ENCODE measurements around the gene ACSL5. TPM values are rescaled to one million over a fixed set of nuclear protein-coding genes. Genes with fewer than 3 reads are reported as not detected.

Gene ACSL5
- total RNA-seq, 2 experiments from 2014 or later: 30.1 to 32.9 TPM

DNA sequence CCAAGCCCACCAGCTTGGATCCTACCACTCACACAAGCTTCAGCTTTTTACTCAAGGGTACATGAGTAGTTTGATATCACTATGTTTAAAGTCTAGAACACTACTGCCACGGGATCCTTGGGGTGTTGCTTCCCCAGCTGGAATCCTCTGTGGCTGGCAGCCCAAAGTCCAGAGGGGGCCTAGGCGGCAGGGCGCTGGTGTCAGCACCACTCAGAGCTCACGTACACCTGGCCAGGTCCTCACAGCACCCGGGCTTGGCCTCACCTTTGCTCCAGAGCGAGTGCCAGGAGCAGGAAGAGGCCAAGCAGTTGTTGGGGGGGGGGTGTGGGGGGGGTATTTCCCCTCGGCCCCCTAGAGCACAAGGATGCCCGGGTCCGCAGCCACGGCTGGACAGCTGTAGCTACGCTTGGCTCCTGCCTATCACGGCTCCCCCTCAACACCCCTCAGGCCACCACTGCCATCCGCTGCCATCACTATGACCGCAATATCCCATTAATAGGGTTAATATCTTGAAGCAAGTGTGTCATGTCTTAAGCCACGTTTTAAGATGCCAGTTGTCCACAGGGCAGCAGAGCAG, 55.8 kb downstream of the ACSL5 start:
- Mint-ChIP-seq H3K27ac (peak overlapping the region; percentile 28), H3K4me1 (ENCODE audit: low read depth) (no peaks in the 10 kb centered on the region), H3K36me3 (peaks cover 34% of the 10 kb centered on the region), H3K9me3 (no peaks in the 10 kb centered on the region), H3K4me3 (no peak overlapping the region), H3K27me3 (no peaks in the 10 kb centered on the region)
- ChIA-PET POLR2A (no interaction called here), CTCF (interaction anchor here (1.3 kb wide), 1 partner anchor 42 kb away, joined by 7 read pairs; no protein-coding TSS in a partner anchor)
- intact Hi-C loops (cut with micrococcal nuclease): no loop called here
- no peak for DNase-seq

GRCh38 chr10:112433136-112433535, 59.2 kb downstream of the ACSL5 start:
- no peaks in the 10 kb centered on the region for H3K27me3 Mint-ChIP-seq

GRCh38 chr10:112434988-112435619, 61.2 kb downstream of the ACSL5 start:
- Mint-ChIP-seq H3K27me3 (no peaks in the 10 kb centered on the region), H3K9me3 (no peaks in the 10 kb centered on the region), H3K4me1 (ENCODE audit: low read depth) (no peaks in the 10 kb centered on the region), H3K27ac (no peak overlapping the region), H3K36me3 (peaks cover 24% of the 10 kb centered on the region), H3K4me3 (no peak overlapping the region)
- intact Hi-C loops (cut with micrococcal nuclease): loop anchor here (1.0 to 2.0 kb wide), 2 partner anchors 37 to 120 kb away; no protein-coding TSS in a partner anchor
- POLR2A ChIA-PET: interaction anchor here (1.0 to 1.1 kb wide), 2 partner anchors 12 to 59 kb away, joined by 3 read pairs; partner anchors contain the start of genes VTI1A and ZDHHC6
- DNase-seq: no peak
- CTCF ChIA-PET: interaction anchor here (0.6 to 2.3 kb wide), 29 partner anchors 11 to 950 kb away, joined by 3 to 17 read pairs (median 4); partner anchors contain the start of genes ACSL5, GPAM, VTI1A and ZDHHC6

More at GRCh38 chr10:112433136-112433535, 59.2 kb downstream of the ACSL5 start:
- Mint-ChIP-seq H3K36me3 (peaks cover 30% of the 10 kb centered on the region), H3K4me3 (no peak overlapping the region), H3K4me1 (ENCODE audit: low read depth) (no peaks in the 10 kb centered on the region), H3K9me3 (no peaks in the 10 kb centered on the region), H3K27ac (no peak overlapping the region)
- intact Hi-C loops (cut with micrococcal nuclease): no loop called here
- CTCF ChIA-PET: interaction anchor here (1.0 to 2.8 kb wide), 4 partner anchors 39 to 296 kb away, joined by 3 to 12 read pairs (median 7); partner anchors contain the start of gene GPAM
- POLR2A ChIA-PET: no interaction called here
- no peak for DNase-seq

DNA sequence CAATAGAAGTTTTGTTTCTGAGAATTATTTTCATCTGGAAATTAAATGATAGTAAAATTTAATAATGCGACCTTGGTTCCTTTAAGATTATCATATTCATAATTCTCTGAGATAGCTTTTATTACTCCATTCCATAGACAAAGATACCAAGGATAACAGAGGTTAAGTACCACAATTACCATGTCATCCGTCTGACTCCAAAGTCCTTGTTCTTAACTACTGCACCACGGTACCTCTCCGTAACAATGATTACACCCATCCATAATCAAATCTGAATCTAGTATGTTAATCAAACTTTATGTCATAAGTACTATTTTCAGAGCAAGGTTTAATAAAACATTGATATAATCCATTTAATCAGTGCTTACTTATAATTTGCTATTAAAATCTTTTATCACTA, 64.4 kb downstream of the ACSL5 start:
- Mint-ChIP-seq H3K4me1 (ENCODE audit: low read depth) (peaks cover 17% of the 10 kb centered on the region), H3K27ac (no peak overlapping the region), H3K9me3 (no peaks in the 10 kb centered on the region), H3K36me3 (peaks cover 34% of the 10 kb centered on the region), H3K4me3 (no peak overlapping the region), H3K27me3 (no peaks in the 10 kb centered on the region)
- intact Hi-C loops (cut with micrococcal nuclease): no loop called here
- ChIA-PET CTCF (interaction anchor here (1.3 kb wide), 1 partner anchor 34 kb away, joined by 5 read pairs; no protein-coding TSS in a partner anchor), POLR2A (interaction anchor here (1.2 kb wide), 1 partner anchor 13 kb away, joined by 4 read pairs; no protein-coding TSS in a partner anchor)
- no peak for DNase-seq

DNA sequence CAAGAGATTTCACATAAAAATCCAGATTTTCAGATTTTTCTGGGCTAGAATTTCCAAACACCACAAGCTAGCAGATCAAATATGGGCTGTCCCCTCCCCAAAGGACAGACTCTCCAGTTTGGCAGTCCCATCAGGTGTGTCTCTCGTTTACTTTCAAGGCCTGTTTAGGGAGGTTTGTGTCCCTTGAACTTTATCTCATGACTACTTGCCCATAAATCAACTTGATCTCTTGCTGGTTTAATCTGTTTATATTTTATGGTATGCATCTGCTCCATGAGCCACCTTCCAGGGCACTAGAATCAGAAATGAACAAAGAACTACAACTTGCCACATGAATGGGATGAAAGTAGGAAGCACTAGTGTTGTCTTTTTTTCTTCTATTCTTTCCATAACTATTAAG, 67.6 kb downstream of the ACSL5 start:
- intact Hi-C loops (cut with micrococcal nuclease): no loop called here
- Mint-ChIP-seq H3K4me3 (no peak overlapping the region), H3K27me3 (no peaks in the 10 kb centered on the region), H3K27ac (peak overlapping the region; percentile 29), H3K4me1 (ENCODE audit: low read depth) (peaks cover 40% of the 10 kb centered on the region), H3K9me3 (no peaks in the 10 kb centered on the region), H3K36me3 (peaks cover 48% of the 10 kb centered on the region)
- ChIA-PET POLR2A (interaction anchor here (1.2 kb wide), 1 partner anchor 55 kb away, joined by 3 read pairs; no protein-coding TSS in a partner anchor), CTCF (interaction anchor here (1.0 to 4.2 kb wide), 2 partner anchors 30 to 66 kb away, joined by 4 to 36 read pairs; no protein-coding TSS in a partner anchor)
- DNase-seq: no peak

GRCh38 chr10:112442063-112442462, 68.1 kb downstream of the ACSL5 start:
- Mint-ChIP-seq H3K4me1 (ENCODE audit: low read depth) (peaks cover 40% of the 10 kb centered on the region), H3K36me3 (peaks cover 50% of the 10 kb centered on the region), H3K4me3 (peak overlapping the region; percentile 15), H3K27me3 (no peaks in the 10 kb centered on the region), H3K27ac (peak overlapping the region; percentile 72), H3K9me3 (no peaks in the 10 kb centered on the region)
- ChIA-PET POLR2A (no interaction called here), CTCF (interaction anchor here (1.0 to 4.2 kb wide), 4 partner anchors 14 to 304 kb away, joined by 3 to 36 read pairs (median 6); partner anchors contain the start of gene ACSL5)
- intact Hi-C loops (cut with micrococcal nuclease): no loop called here
- DNase-seq: no peak

- peaks cover 49% of the 10 kb centered on the region for H3K36me3 Mint-ChIP-seq
- ChIA-PET CTCF (interaction anchor here (0.9 to 2.0 kb wide), 7 partner anchors 11 to 85 kb away, joined by 3 to 15 read pairs (median 4); no protein-coding TSS in a partner anchor), POLR2A (interaction anchor here (0.6 to 1.8 kb wide), 6 partner anchors 10 to 71 kb away, joined by 3 to 14 read pairs (median 4); no protein-coding TSS in a partner anchor)
- H3K4me1 Mint-ChIP-seq (ENCODE audit: low read depth): peaks cover 54% of the 10 kb centered on the region
- H3K4me3 Mint-ChIP-seq: peak overlapping the region; percentile 96
- no peaks in the 10 kb centered on the region for H3K27me3 Mint-ChIP-seq
- peak; percentile 42 for DNase-seq
- intact Hi-C loops (cut with micrococcal nuclease): loop anchor here (2.0 to 5.0 kb wide), 3 partner anchors 15 to 264 kb away; partner anchors contain the start of gene GPAM
- no peaks in the 10 kb centered on the region for H3K9me3 Mint-ChIP-seq
- peak overlapping the region; percentile 91 for H3K27ac Mint-ChIP-seq
These were observed 72.3 kb downstream of the ACSL5 start for GRCh38 chr10:112446055-112446854.

GRCh38 chr10:112446855-112447619, 73.1 kb downstream of the ACSL5 start, which contains the start of the genes VTI1A and ZDHHC6:
TSS of gene VTI1A (plus strand) at chr10:112447215. CDS start at chr10:112447374, 159 bp downstream.
TSS of gene ZDHHC6 (minus strand) at chr10:112446914. CDS start at chr10:112445436, 1,478 bp downstream.
- peak; percentile 90 for DNase-seq
- peaks cover 52% of the 10 kb centered on the region for H3K4me1 Mint-ChIP-seq (ENCODE audit: low read depth)

GRCh38 chr10:112447620-112447928, 73.7 kb downstream of the ACSL5 start:
- no peaks in the 10 kb centered on the region for H3K9me3 Mint-ChIP-seq
- DNase-seq: no peak
- H3K27me3 Mint-ChIP-seq: no peaks in the 10 kb centered on the region
- ChIA-PET CTCF (interaction anchor here (0.9 to 1.5 kb wide), 3 partner anchors 12 to 29 kb away, joined by 4 to 15 read pairs (median 10); no protein-coding TSS in a partner anchor), POLR2A (interaction anchor here (0.7 to 1.8 kb wide), 8 partner anchors 9 to 264 kb away, joined by 3 to 14 read pairs (median 3); partner anchors contain the start of gene GPAM)
- peak overlapping the region; percentile 96 for H3K4me3 Mint-ChIP-seq
- peaks cover 41% of the 10 kb centered on the region for H3K36me3 Mint-ChIP-seq
- intact Hi-C loops (cut with micrococcal nuclease): loop anchor here (1.0 to 5.0 kb wide), 4 partner anchors 13 to 265 kb away; partner anchors contain the start of gene GPAM
- peaks cover 46% of the 10 kb centered on the region for H3K4me1 Mint-ChIP-seq (ENCODE audit: low read depth)
- peak overlapping the region; percentile 91 for H3K27ac Mint-ChIP-seq

More at GRCh38 chr10:112446855-112447619, 73.1 kb downstream of the ACSL5 start, which contains the start of the genes VTI1A and ZDHHC6:
- Mint-ChIP-seq H3K4me3 (peak within 1 kb of the TSS; percentile 96), H3K9me3 (no peaks in the 10 kb centered on the region), H3K36me3 (peaks cover 44% of the 10 kb centered on the region), H3K27ac (peak within 1 kb of the TSS; percentile 91), H3K27me3 (no peaks in the 10 kb centered on the region)
- intact Hi-C loops (cut with micrococcal nuclease): loop anchor here (1.0 to 5.0 kb wide), 4 partner anchors 14 to 265 kb away; partner anchors contain the start of gene GPAM
- ChIA-PET CTCF (interaction anchor here (0.9 to 2.0 kb wide), 5 partner anchors 12 to 85 kb away, joined by 3 to 15 read pairs (median 4); no protein-coding TSS in a partner anchor), POLR2A (interaction anchor here (0.6 to 1.8 kb wide), 10 partner anchors 9 to 264 kb away, joined by 3 to 14 read pairs (median 3); partner anchors contain the start of gene GPAM)

GRCh38 chr10:112448888-112449287, 75.0 kb downstream of the ACSL5 start:
- H3K27ac Mint-ChIP-seq: no peak overlapping the region

More at GRCh38 chr10:112448888-112449287, 75.0 kb downstream of the ACSL5 start:
- no peak for DNase-seq
- intact Hi-C loops (cut with micrococcal nuclease): loop anchor here (5.0 kb wide), 1 partner anchor 267 kb away; the partner anchor contains the start of gene GPAM
- Mint-ChIP-seq H3K9me3 (no peaks in the 10 kb centered on the region), H3K27me3 (no peaks in the 10 kb centered on the region), H3K36me3 (peaks cover 37% of the 10 kb centered on the region), H3K4me3 (peak overlapping the region; percentile 44), H3K4me1 (ENCODE audit: low read depth) (peaks cover 37% of the 10 kb centered on the region)
- POLR2A ChIA-PET: no interaction called here
- CTCF ChIA-PET: interaction anchor here (2.7 kb wide), 1 partner anchor 23 kb away, joined by 11 read pairs; no protein-coding TSS in a partner anchor

All from activated CD4-positive, alpha-beta memory T cell treated with anti-CD3 and anti-CD28 coated beads for 36 hours (primary cell).